GM23338 (cell line): ENCODE data around the gene TSPAN32.

Experiments
- CREB1 ChIP-seq: fragments of 250-450 bp; sonication (Bioruptor Pico); IDR thresholded peaks from 2 replicates; pipeline ENCODE4 v1.5.0; 2020; ENCODE audit warnings: low read depth, mild to moderate bottlenecking, moderate library complexity
- ETS1 ChIP-seq: IDR thresholded peaks from 2 replicates; pipeline ENCODE4 v1.6.1; 2016; ENCODE audit warnings: antibody characterized with exemption
- EZH2 ChIP-seq: fragments of 200-600 bp; sonication (generic); IDR thresholded peaks from one replicate; pipeline ENCODE4 v1.8.0; 2017; ENCODE audit warnings: antibody characterized with exemption, mild to moderate bottlenecking, low read depth; ENCODE audit not compliant: unreplicated experiment
- EZH2phosphoT487 ChIP-seq: fragments of 200-600 bp; sonication (generic); IDR thresholded peaks from one replicate; pipeline ENCODE4 v1.8.1; 2018; ENCODE audit warnings: antibody characterized with exemption; ENCODE audit not compliant: unreplicated experiment
- JUNB ChIP-seq: IDR thresholded peaks from one replicate; pipeline ENCODE4 v1.6.1; 2016; ENCODE audit warnings: antibody characterized with exemption; ENCODE audit not compliant: unreplicated experiment
- POLR2AphosphoS5 ChIP-seq: IDR thresholded peaks from 2 replicates; pipeline ENCODE4 v1.6.1; 2016; ENCODE audit warnings: antibody characterized with exemption, low read depth
- STAT1 ChIP-seq: IDR thresholded peaks from one replicate; pipeline ENCODE4 v1.6.1; 2016; ENCODE audit warnings: antibody characterized with exemption; ENCODE audit not compliant: unreplicated experiment
- TF ChIP-seq, protein P1 (sequence below), 2 experiments: fragments of 200-600 bp in 1 of 2; sonication (generic) in 1 of 2; conservative IDR thresholded peaks; 2 replicates each; pipeline versions ENCODE4 v1.5.1 to v1.6.1; 2016 to 2017; ENCODE audit warnings: antibody characterized with exemption in 2 of 2, low read depth in 2 of 2, mild to moderate bottlenecking in 2 of 2, moderate library complexity in 1 of 2
- TF ChIP-seq, protein P2 (sequence below): IDR thresholded peaks from one replicate; pipeline ENCODE4 v1.6.1; 2018; ENCODE audit warnings: antibody characterized with exemption; ENCODE audit not compliant: unreplicated experiment

- TF ChIP-seq, protein P1, sequence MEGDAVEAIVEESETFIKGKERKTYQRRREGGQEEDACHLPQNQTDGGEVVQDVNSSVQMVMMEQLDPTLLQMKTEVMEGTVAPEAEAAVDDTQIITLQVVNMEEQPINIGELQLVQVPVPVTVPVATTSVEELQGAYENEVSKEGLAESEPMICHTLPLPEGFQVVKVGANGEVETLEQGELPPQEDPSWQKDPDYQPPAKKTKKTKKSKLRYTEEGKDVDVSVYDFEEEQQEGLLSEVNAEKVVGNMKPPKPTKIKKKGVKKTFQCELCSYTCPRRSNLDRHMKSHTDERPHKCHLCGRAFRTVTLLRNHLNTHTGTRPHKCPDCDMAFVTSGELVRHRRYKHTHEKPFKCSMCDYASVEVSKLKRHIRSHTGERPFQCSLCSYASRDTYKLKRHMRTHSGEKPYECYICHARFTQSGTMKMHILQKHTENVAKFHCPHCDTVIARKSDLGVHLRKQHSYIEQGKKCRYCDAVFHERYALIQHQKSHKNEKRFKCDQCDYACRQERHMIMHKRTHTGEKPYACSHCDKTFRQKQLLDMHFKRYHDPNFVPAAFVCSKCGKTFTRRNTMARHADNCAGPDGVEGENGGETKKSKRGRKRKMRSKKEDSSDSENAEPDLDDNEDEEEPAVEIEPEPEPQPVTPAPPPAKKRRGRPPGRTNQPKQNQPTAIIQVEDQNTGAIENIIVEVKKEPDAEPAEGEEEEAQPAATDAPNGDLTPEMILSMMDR (conservative IDR thresholded peaks at IDR 0.05; ENCODE audit: low read depth in 2 of 2) = no peak
- TF ChIP-seq, protein P2, sequence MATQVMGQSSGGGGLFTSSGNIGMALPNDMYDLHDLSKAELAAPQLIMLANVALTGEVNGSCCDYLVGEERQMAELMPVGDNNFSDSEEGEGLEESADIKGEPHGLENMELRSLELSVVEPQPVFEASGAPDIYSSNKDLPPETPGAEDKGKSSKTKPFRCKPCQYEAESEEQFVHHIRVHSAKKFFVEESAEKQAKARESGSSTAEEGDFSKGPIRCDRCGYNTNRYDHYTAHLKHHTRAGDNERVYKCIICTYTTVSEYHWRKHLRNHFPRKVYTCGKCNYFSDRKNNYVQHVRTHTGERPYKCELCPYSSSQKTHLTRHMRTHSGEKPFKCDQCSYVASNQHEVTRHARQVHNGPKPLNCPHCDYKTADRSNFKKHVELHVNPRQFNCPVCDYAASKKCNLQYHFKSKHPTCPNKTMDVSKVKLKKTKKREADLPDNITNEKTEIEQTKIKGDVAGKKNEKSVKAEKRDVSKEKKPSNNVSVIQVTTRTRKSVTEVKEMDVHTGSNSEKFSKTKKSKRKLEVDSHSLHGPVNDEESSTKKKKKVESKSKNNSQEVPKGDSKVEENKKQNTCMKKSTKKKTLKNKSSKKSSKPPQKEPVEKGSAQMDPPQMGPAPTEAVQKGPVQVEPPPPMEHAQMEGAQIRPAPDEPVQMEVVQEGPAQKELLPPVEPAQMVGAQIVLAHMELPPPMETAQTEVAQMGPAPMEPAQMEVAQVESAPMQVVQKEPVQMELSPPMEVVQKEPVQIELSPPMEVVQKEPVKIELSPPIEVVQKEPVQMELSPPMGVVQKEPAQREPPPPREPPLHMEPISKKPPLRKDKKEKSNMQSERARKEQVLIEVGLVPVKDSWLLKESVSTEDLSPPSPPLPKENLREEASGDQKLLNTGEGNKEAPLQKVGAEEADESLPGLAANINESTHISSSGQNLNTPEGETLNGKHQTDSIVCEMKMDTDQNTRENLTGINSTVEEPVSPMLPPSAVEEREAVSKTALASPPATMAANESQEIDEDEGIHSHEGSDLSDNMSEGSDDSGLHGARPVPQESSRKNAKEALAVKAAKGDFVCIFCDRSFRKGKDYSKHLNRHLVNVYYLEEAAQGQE = no peak
- TF ChIP-seq EZH2 (no peak), CREB1 (CRISPR knock-in tag) (no peak), POLR2AphosphoS5 (no peak), EZH2phosphoT487 (no peak), JUNB (no peak), STAT1 (no peak), ETS1 (no peak)
These were observed 43.0 kb upstream of the TSPAN32 start for GRCh38 chr11:2258501-2259465.
